Stimulated activated CD4-positive, alpha-beta T cell treated with anti-CD3 and anti-CD28 coated beads, Interleukin-12 subunit alpha, Interleukin-12 subunit beta, amount 100 ng/mL, for 4 hours (primary cell): Measurements from ENCODE around the gene LRRC2.

Experiments
- DNase-seq: peaks from one replicate; pipeline ENCODE4 v3.0.0-alpha.2; 2020

Gene LRRC2

GRCh38 chr3:46470831-46471230, 95.3 kb downstream of the LRRC2 start:
- DNase-seq: no peak

- DNase-seq: no peak
Observed at GRCh38 chr3:46469680-46470357, 96.3 kb downstream of the LRRC2 start.

GRCh38 chr3:46468753-46469600, 97.1 kb downstream of the LRRC2 start:
- no peak for DNase-seq

- no peak for DNase-seq
Observed at GRCh38 chr3:46467562-46467961, 98.5 kb downstream of the LRRC2 start.

- DNase-seq: no peak
Observed at GRCh38 chr3:46466871-46467403, 99.2 kb downstream of the LRRC2 start.

- DNase-seq: no peak
Observed at GRCh38 chr3:46466273-46466672, 99.8 kb downstream of the LRRC2 start.
